WTC11 (cell line): ENCODE measurements around the gene RPS6KA6. TPM values are rescaled to one million over a fixed set of nuclear protein-coding genes. Genes with fewer than 3 reads are reported as not detected.

Source experiments
- ATAC-seq: fragments of 200-7000 bp; cut with Tn5 transposase; 2 replicates; pipeline ENCODE4 v1.10.0; 2021; ENCODE audit warnings: mild to moderate bottlenecking, moderate library complexity
- CTCF ChIA-PET: fragments of 300-600 bp; sonication (Branson Sonifier 250); formaldehyde crosslinking; loops from one replicate; lab custom pipeline; 2021; ENCODE audit warnings: antibody characterized with exemption; lab: Charles Lee
- POLR2A ChIA-PET: fragments of 350-600 bp; sonication (Branson Sonifier 250); formaldehyde crosslinking; loops from one replicate; lab custom pipeline; 2021; ENCODE audit warnings: antibody characterized with exemption; lab: Charles Lee
- DNase-seq: peaks from one replicate; pipeline ENCODE4 v3.0.0; 2021; ENCODE audit warnings: low spot score
- H3K27ac Mint-ChIP-seq: 2 replicates; pipeline ENCODE4 v1.8.0; 2021; ENCODE audit warnings: mixed read lengths
- H3K27me3 Mint-ChIP-seq: 2 replicates; pipeline ENCODE4 v1.8.0; 2021; ENCODE audit warnings: low read depth, mild to moderate bottlenecking, moderate library complexity, mixed read lengths
- H3K36me3 Mint-ChIP-seq: 2 replicates; pipeline ENCODE4 v1.8.0; 2021; ENCODE audit warnings: mixed read lengths
- H3K4me1 Mint-ChIP-seq: 2 replicates; pipeline ENCODE4 v1.8.0; 2022; ENCODE audit warnings: mixed read lengths
- H3K4me3 Mint-ChIP-seq: 2 replicates; pipeline ENCODE4 v1.8.0; 2021; ENCODE audit warnings: mild to moderate bottlenecking, moderate library complexity, mixed read lengths
- H3K9me3 Mint-ChIP-seq: 2 replicates; pipeline ENCODE4 v1.8.0; 2021; ENCODE audit warnings: mixed read lengths
- AR ChIP-seq: fragments of 250-450 bp; sonication (Bioruptor Pico); IDR thresholded peaks from 2 replicates; pipeline ENCODE4 v1.9.0; 2021; ENCODE audit warnings: mild to moderate bottlenecking
- E2F4 ChIP-seq: sonication (generic); formaldehyde crosslinking; IDR thresholded peaks from 2 replicates; pipeline ENCODE4 v1.8.1; 2022; ENCODE audit warnings: low read depth, mild to moderate bottlenecking, moderate library complexity, missing genetic modification reagents, borderline replicate concordance
- EMX1 ChIP-seq: fragments of 250-450 bp; sonication (Bioruptor Pico); IDR thresholded peaks from 2 replicates; pipeline ENCODE4 v1.8.0; 2021; ENCODE audit warnings: mild to moderate bottlenecking
- FOXJ3 ChIP-seq: sonication (generic); formaldehyde crosslinking; IDR thresholded peaks from 2 replicates; pipeline ENCODE4 v1.9.0; 2021; ENCODE audit warnings: missing genetic modification reagents, mild to moderate bottlenecking, borderline replicate concordance
- GABPB1 ChIP-seq: sonication (generic); formaldehyde crosslinking; IDR thresholded peaks from 2 replicates; pipeline ENCODE4 v1.8.1; 2023; ENCODE audit warnings: mild to moderate bottlenecking, missing genetic modification reagents
- MXD4 ChIP-seq: fragments of 250-450 bp; sonication (Bioruptor Pico); IDR thresholded peaks from 2 replicates; pipeline ENCODE4 v1.8.0; 2021; ENCODE audit warnings: mild to moderate bottlenecking, moderate library complexity, borderline replicate concordance
- NR3C1 ChIP-seq: sonication (generic); formaldehyde crosslinking; conservative IDR thresholded peaks from 2 replicates; pipeline ENCODE4 v1.8.1; 2023; ENCODE audit warnings: low read depth, mild to moderate bottlenecking, missing genetic modification reagents
- OVOL2 ChIP-seq: fragments of 250-450 bp; sonication (Bioruptor Pico); IDR thresholded peaks from 2 replicates; pipeline ENCODE4 v1.9.0; 2021; ENCODE audit warnings: mild to moderate bottlenecking, borderline replicate concordance
- PRDM15 ChIP-seq: sonication (generic); formaldehyde crosslinking; IDR thresholded peaks from 2 replicates; pipeline ENCODE4 v1.8.0; 2022; ENCODE audit warnings: missing genetic modification reagents
- RORB ChIP-seq: fragments of 250-450 bp; sonication (Bioruptor Pico); IDR thresholded peaks from 2 replicates; pipeline ENCODE4 v1.9.0; 2021; ENCODE audit warnings: mild to moderate bottlenecking
- TCF7 ChIP-seq: sonication (generic); formaldehyde crosslinking; IDR thresholded peaks from 2 replicates; pipeline ENCODE4 v1.8.0; 2022; ENCODE audit warnings: mild to moderate bottlenecking, low read depth, missing genetic modification reagents, moderate library complexity
- TP53 ChIP-seq: sonication (generic); formaldehyde crosslinking; IDR thresholded peaks from 2 replicates; pipeline ENCODE4 v1.8.1; 2023; ENCODE audit warnings: mild to moderate bottlenecking, missing genetic modification reagents
- ZNF317 ChIP-seq: sonication (generic); formaldehyde crosslinking; IDR thresholded peaks from 2 replicates; pipeline ENCODE4 v1.8.1; 2023; ENCODE audit warnings: low read depth, mild to moderate bottlenecking, moderate library complexity, missing genetic modification reagents, borderline replicate concordance
- total RNA-seq: library from RNA; stranded (reverse); gene quantifications from 3 replicates; pipeline ENCODE4 v1.2.3, GENCODE V29; 2021
- TF ChIP-seq, protein P1 (sequence below): fragments of 250-450 bp; sonication (Bioruptor Pico); IDR thresholded peaks from 2 replicates; pipeline ENCODE4 v1.8.0; 2021; ENCODE audit warnings: mild to moderate bottlenecking
- TF ChIP-seq, protein P2 (sequence below): sonication (generic); formaldehyde crosslinking; IDR thresholded peaks from 2 replicates; pipeline ENCODE4 v1.8.0; 2023; ENCODE audit warnings: mild to moderate bottlenecking, missing genetic modification reagents
- TF ChIP-seq, protein P3 (sequence below): fragments of 250-450 bp; sonication (Bioruptor Pico); IDR thresholded peaks from 2 replicates; pipeline ENCODE4 v1.9.0; 2021; ENCODE audit warnings: mild to moderate bottlenecking
- TF ChIP-seq, protein P4 (sequence below): sonication (generic); formaldehyde crosslinking; IDR thresholded peaks from 2 replicates; pipeline ENCODE4 v1.8.0; 2022; ENCODE audit warnings: mild to moderate bottlenecking, missing genetic modification reagents

Gene RPS6KA6
- total RNA-seq, 1 experiment from 2014 or later: 13.3 TPM

GRCh38 chrX:84162401-84162800, 25.6 kb downstream of the RPS6KA6 start:
- H3K4me3 Mint-ChIP-seq: no peak overlapping the region
- no peaks in the 10 kb centered on the region for H3K9me3 Mint-ChIP-seq

More at GRCh38 chrX:84162401-84162800, 25.6 kb downstream of the RPS6KA6 start:
- H3K27me3 Mint-ChIP-seq: no peaks in the 10 kb centered on the region
- no peak for TF ChIP-seq E2F4 (CRISPR knock-in tag)
- TF ChIP-seq ZNF317: no peak
- TF ChIP-seq, protein P1, sequence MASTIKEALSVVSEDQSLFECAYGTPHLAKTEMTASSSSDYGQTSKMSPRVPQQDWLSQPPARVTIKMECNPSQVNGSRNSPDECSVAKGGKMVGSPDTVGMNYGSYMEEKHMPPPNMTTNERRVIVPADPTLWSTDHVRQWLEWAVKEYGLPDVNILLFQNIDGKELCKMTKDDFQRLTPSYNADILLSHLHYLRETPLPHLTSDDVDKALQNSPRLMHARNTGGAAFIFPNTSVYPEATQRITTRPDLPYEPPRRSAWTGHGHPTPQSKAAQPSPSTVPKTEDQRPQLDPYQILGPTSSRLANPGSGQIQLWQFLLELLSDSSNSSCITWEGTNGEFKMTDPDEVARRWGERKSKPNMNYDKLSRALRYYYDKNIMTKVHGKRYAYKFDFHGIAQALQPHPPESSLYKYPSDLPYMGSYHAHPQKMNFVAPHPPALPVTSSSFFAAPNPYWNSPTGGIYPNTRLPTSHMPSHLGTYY (CRISPR knock-in tag): no peak
- TF ChIP-seq TCF7 (CRISPR knock-in tag): no peak
- TF ChIP-seq, protein P2, sequence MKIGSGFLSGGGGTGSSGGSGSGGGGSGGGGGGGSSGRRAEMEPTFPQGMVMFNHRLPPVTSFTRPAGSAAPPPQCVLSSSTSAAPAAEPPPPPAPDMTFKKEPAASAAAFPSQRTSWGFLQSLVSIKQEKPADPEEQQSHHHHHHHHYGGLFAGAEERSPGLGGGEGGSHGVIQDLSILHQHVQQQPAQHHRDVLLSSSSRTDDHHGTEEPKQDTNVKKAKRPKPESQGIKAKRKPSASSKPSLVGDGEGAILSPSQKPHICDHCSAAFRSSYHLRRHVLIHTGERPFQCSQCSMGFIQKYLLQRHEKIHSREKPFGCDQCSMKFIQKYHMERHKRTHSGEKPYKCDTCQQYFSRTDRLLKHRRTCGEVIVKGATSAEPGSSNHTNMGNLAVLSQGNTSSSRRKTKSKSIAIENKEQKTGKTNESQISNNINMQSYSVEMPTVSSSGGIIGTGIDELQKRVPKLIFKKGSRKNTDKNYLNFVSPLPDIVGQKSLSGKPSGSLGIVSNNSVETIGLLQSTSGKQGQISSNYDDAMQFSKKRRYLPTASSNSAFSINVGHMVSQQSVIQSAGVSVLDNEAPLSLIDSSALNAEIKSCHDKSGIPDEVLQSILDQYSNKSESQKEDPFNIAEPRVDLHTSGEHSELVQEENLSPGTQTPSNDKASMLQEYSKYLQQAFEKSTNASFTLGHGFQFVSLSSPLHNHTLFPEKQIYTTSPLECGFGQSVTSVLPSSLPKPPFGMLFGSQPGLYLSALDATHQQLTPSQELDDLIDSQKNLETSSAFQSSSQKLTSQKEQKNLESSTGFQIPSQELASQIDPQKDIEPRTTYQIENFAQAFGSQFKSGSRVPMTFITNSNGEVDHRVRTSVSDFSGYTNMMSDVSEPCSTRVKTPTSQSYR (CRISPR knock-in tag): no peak
- no peak for TF ChIP-seq TP53
- TF ChIP-seq, protein P3, sequence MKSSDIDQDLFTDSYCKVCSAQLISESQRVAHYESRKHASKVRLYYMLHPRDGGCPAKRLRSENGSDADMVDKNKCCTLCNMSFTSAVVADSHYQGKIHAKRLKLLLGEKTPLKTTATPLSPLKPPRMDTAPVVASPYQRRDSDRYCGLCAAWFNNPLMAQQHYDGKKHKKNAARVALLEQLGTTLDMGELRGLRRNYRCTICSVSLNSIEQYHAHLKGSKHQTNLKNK (CRISPR knock-in tag): no peak
- no peak for TF ChIP-seq EMX1 (CRISPR knock-in tag)
- TF ChIP-seq PRDM15 (CRISPR knock-in tag): no peak
- TF ChIP-seq RORB (CRISPR knock-in tag): no peak
- TF ChIP-seq GABPB1 (CRISPR knock-in tag): no peak
- TF ChIP-seq, protein P4, sequence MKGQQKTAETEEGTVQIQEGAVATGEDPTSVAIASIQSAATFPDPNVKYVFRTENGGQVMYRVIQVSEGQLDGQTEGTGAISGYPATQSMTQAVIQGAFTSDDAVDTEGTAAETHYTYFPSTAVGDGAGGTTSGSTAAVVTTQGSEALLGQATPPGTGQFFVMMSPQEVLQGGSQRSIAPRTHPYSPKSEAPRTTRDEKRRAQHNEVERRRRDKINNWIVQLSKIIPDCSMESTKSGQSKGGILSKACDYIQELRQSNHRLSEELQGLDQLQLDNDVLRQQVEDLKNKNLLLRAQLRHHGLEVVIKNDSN (CRISPR knock-in tag): no peak
- no peak for TF ChIP-seq FOXJ3
- no peak for TF ChIP-seq NR3C1 (CRISPR knock-in tag)
- TF ChIP-seq OVOL2: no peak
- TF ChIP-seq AR (CRISPR knock-in tag): no peak
- no peak for TF ChIP-seq MXD4 (CRISPR knock-in tag)
- H3K27ac Mint-ChIP-seq: no peak overlapping the region
- POLR2A ChIA-PET: no interaction called here
- no peak for DNase-seq
- no peak for ATAC-seq
- H3K36me3 Mint-ChIP-seq: peaks cover 2% of the 10 kb centered on the region; the same call in 1 of the 2 replicates
- H3K4me1 Mint-ChIP-seq: peaks cover 12% of the 10 kb centered on the region
- CTCF ChIA-PET: no interaction called here
